ENCODE results near the gene SKI. TPM values are rescaled to one million over a fixed set of nuclear protein-coding genes. Genes with fewer than 3 reads are reported as not detected.
"Not testable (repeated sequence)": the region's sequence is repeated elsewhere in the genome, so short reads cannot be mapped to it uniquely, and the experiment has no call there.

SKI gene
- total and polyA plus RNA-seq, 9 of the 15 experiments (the other 6 are each of a cell fraction or from before 2014, with no cell fraction given): 0.10 to 60.5 (median 4.6) TPM

GRCh38 chr1:2242814-2243725 lies 15.0 kb downstream of the SKI start:
- H3K27ac ChIP-seq (ENCODE audit: extremely low read depth, low read depth, low read length): no peak overlapping the region
- H3K79me2 ChIP-seq (ENCODE audit: control insufficient read depth, insufficient read depth, low read length): peaks cover 95% of the 10 kb centered on the region
- DNase-seq (ENCODE audit: extremely low read depth in 1 of 4, low spot score in 3 of 4) (no peak), FAIRE-seq (no peak), ATAC-seq (no peak)
- H3K9me3 ChIP-seq (replicated peaks; ENCODE audit: control insufficient read depth, insufficient read depth, low read depth, low read length): no peaks in the 10 kb centered on the region
- peaks cover 27% of the 10 kb centered on the region; the same call in 1 of the 3 replicates for H3K36me3 ChIP-seq (ENCODE audit: control insufficient read depth, insufficient read depth, low read length)
- in situ Hi-C loops (cut with MboI) (no loop called here), intact Hi-C loops (cut with micrococcal nuclease) (no loop called here)
- H3K27me3 ChIP-seq (ENCODE audit: control insufficient read depth in 2 of 2, insufficient read depth in 2 of 2, low read length in 2 of 2): no peaks in the 10 kb centered on the region
- CTCF ChIA-PET (ENCODE audit: low intra/inter-chr PET ratio): no interaction called here
- H3K4me2 ChIP-seq (ENCODE audit: insufficient read depth, low read length): no peak overlapping the region
- BruUV-seq (replicated peaks): TSS peak; percentile 11
- H4K20me1 ChIP-seq (replicated peaks; ENCODE audit: control insufficient read depth, insufficient read depth, low read length): peaks cover 46% of the 10 kb centered on the region
- 91% methylated on average over 32 of the region's 33 CpGs for WGBS (ENCODE audit: insufficient coverage, low coverage, missing lambda C conversion rate)
- H3K4me3 ChIP-seq: no peak overlapping the region
- POLR2A ChIA-PET: interaction anchor here (5.7 kb wide), 1 partner anchor 13 kb away, joined by 33 read pairs; no protein-coding TSS in a partner anchor
- peaks cover 0 to 53% of the 10 kb centered on the region in 2 experiments; a peak in 4 of 5 replicates for H3K4me1 ChIP-seq (replicated peaks in 1 of 2; ENCODE audit: control insufficient read depth in 2 of 2, insufficient read depth in 2 of 2, low read length in 2 of 2)
- H2AFZ ChIP-seq (ENCODE audit: low read depth, low read length): no peak overlapping the region
- no peak for TF ChIP-seq TGIF2 (CRISPR knock-in tag; IDR thresholded peaks at IDR 0.05)
- TF ChIP-seq CCAR2 (IDR thresholded peaks at IDR 0.05; ENCODE audit: low read depth, low read length): no peak
- TF ChIP-seq HDAC1 (IDR thresholded peaks at IDR 0.05): no peak
- no peak for TF ChIP-seq CTBP1 (IDR thresholded peaks at IDR 0.05; ENCODE audit: borderline replicate concordance)
- peak; percentile 52 for TF ChIP-seq POLR2G (IDR thresholded peaks at IDR 0.05; ENCODE audit: low read depth, low read length)
- no peak for TF ChIP-seq ZNF707 (CRISPR knock-in tag; conservative IDR thresholded peaks at IDR 0.05)
- TF ChIP-seq SAFB (IDR thresholded peaks at IDR 0.05; ENCODE audit: borderline replicate concordance, low read depth, low read length): no peak
- peak; percentile 14; the same call in 1 of the 2 replicates for TF ChIP-seq MAX (CRISPR knock-in tag; IDR thresholded peaks at IDR 0.05)
- peak overlapping the region in 1 of 2 experiments; percentile 43; a peak in 2 of 4 replicates for H3K9ac ChIP-seq (ENCODE audit: insufficient read depth in 1 of 2, low read depth in 2 of 2, low read length in 2 of 2)
- peaks cover 17% of the 10 kb centered on the region for H3K9me1 ChIP-seq (ENCODE audit: control insufficient read depth, insufficient read depth, low read length)

GRCh38 chr1:2247045-2247394 lies 18.9 kb downstream of the SKI start:
- H3K4me2 ChIP-seq (ENCODE audit: insufficient read depth, low read length); H3K9me1 ChIP-seq (ENCODE audit: control insufficient read depth, insufficient read depth, low read length); FAIRE-seq; DNase-seq (ENCODE audit: extremely low read depth in 1 of 4, low spot score in 3 of 4); H3K27ac ChIP-seq (ENCODE audit: extremely low read depth, low read depth, low read length); H2AFZ ChIP-seq (ENCODE audit: low read depth, low read length); ATAC-seq; intact Hi-C loops (cut with micrococcal nuclease); CTCF ChIA-PET (ENCODE audit: low intra/inter-chr PET ratio); H3K9ac ChIP-seq (ENCODE audit: insufficient read depth in 1 of 2, low read depth in 2 of 2, low read length in 2 of 2); H3K4me3 ChIP-seq; POLR2A ChIA-PET; H3K9me3 ChIP-seq (replicated peaks; ENCODE audit: control insufficient read depth, insufficient read depth, low read depth, low read length); BruUV-seq (replicated peaks); H3K27me3 ChIP-seq (ENCODE audit: control insufficient read depth in 2 of 2, insufficient read depth in 2 of 2, low read length in 2 of 2): not testable (repeated sequence)
- Histone ChIP-seq H3K36me3 (ENCODE audit: control insufficient read depth, insufficient read depth, low read length) (peaks cover 16% of the 10 kb centered on the region; the same call in 1 of the 3 replicates), H3K79me2 (ENCODE audit: control insufficient read depth, insufficient read depth, low read length) (peaks cover 94% of the 10 kb centered on the region), H4K20me1 (replicated peaks; ENCODE audit: control insufficient read depth, insufficient read depth, low read length) (peaks cover 25% of the 10 kb centered on the region), H3K4me1 (replicated peaks in 1 of 2; ENCODE audit: control insufficient read depth in 2 of 2, insufficient read depth in 2 of 2, low read length in 2 of 2) (peaks cover 0 to 51% of the 10 kb centered on the region in 2 experiments; a peak in 2 of 5 replicates)
- in situ Hi-C loops (cut with MboI): loop anchor here (5.0 kb wide), 1 partner anchor 50 kb away; no protein-coding TSS in a partner anchor
- 86% methylated on average over 6 of the region's 7 CpGs for WGBS (ENCODE audit: insufficient coverage, low coverage, missing lambda C conversion rate)

Data from K562 (cell line).